Muscle of leg (tissue), 11 donors: Measurements from ENCODE around the gene CYP2J2. TPM values are rescaled to one million over a fixed set of nuclear protein-coding genes. Genes with fewer than 3 reads are reported as not detected.
A peak's percentile ranks its signal among the peaks of the same experiment; 100 is the strongest.
"Not testable (repeated sequence)": the region's sequence is repeated elsewhere in the genome, so short reads cannot be mapped to it uniquely, and the experiment has no call there.

ENCODE experiments used
- DNase-seq: peaks from one replicate; pipeline ENCODE4 v3.0.0; 2013
- H3K27ac ChIP-seq: one replicate; pipeline ENCODE4 v1.5.1; 2013; ENCODE audit warnings: mild to moderate bottlenecking, low read length, control low read depth
- H3K27me3 ChIP-seq: one replicate; pipeline ENCODE4 v1.6.1; 2013; ENCODE audit warnings: low read length; ENCODE audit not compliant: control insufficient read depth, insufficient read depth
- H3K36me3 ChIP-seq: one replicate; pipeline ENCODE4 v1.6.1; 2013; ENCODE audit warnings: low read length; ENCODE audit not compliant: control insufficient read depth, insufficient read depth
- H3K4me1 ChIP-seq: one replicate; pipeline ENCODE4 v1.6.1; 2013; ENCODE audit warnings: low read length; ENCODE audit not compliant: control insufficient read depth, insufficient read depth
- H3K4me3 ChIP-seq: one replicate; pipeline ENCODE4 v1.5.1; 2013; ENCODE audit warnings: low read length, control low read depth
- H3K9me3 ChIP-seq: replicated peaks from 2 replicates; pipeline ENCODE4 v1.6.1; 2013; ENCODE audit warnings: low read depth, low read length; ENCODE audit not compliant: control insufficient read depth
- WGBS: methylation state at CpG from one replicate; pipeline ENCODE4 v1.1.5; 2013; ENCODE audit warnings: missing lambda C conversion rate; ENCODE audit not compliant: insufficient coverage; 5-methylcytosine and 5-hydroxymethylcytosine counted together
- polyA plus RNA-seq, 8 donors: library from polyadenylated mRNA; unstranded; fragments of 120-200 nt; gene quantifications; one replicate each; pipeline versions ENCODE4 v1.2.1 to v1.2.3, GENCODE V29; 2013; ENCODE audit warnings: inconsistent platforms in 1 of 8, low replicate concordance in 1 of 8; ENCODE audit not compliant: insufficient read length in 8 of 8, insufficient read depth in 1 of 8
- total RNA-seq: library from RNA; stranded (reverse); fragments of 120-200 nt; gene quantifications from one replicate; pipeline ENCODE4 v1.2.4, GENCODE V29; 2013

The CYP2J2 gene
- total and polyA plus RNA-seq, 9 donors, result 32.1 to 74.1 (median 52.6) TPM

DNA sequence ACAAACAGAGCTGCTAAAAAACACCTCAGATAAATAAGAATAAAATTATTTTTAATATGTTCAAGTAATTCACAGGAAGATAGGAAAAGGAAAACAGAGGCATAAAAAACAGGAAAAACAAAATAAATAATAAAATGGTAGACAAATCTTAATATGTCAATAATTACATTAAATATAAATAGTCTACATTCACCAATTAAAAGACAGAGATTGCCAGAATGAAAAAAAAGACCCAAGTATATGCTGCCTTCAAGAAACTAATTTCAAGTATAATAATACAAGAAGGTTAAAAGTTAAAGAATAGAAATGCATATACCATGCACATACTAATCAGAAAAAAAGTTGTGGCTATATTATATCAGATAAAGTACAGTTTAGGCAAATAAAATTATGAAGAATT is 1.9 kb downstream of the CYP2J2 start:
- Histone ChIP-seq H3K9me3 (no peaks in the 10 kb centered on the region), H3K4me1 (peaks cover 10% of the 10 kb centered on the region), H3K27ac (no peak overlapping the region), H3K27me3 (peaks cover 10% of the 10 kb centered on the region), H3K4me3 (no peak overlapping the region), H3K36me3 (no peaks in the 10 kb centered on the region)
- no peak for DNase-seq

DNA sequence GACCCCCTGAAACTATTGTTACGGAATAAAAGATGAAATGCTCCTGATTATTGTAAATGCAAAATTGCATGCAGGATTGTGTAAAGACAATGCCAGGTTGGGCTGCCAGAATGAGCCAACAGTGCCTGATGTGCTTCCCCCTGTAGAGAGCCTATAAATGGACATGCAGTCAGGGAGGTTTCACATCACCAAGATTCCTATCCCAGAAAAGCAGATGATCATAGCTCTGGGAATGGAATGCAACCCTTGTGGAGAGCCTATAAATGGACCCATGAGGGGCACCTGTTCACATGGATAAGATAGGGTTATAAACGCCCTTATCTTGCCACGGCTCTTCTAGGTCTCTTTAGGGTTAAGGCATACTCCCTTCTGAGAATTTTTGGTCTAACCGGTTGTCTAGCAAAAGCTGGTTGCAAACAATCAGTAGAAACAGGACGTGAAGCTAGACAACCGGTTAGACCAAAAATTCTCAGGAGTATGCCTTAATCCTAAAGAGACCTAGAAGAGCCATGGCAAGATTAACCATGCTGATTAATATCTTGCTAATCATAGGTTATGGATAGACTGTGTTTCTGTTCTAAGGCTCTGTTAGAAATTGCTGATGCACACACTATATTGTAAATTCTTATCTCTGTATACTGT is 5.2 kb downstream of the CYP2J2 start:
- H3K27ac ChIP-seq, result peak overlapping the region; percentile 89
- not testable (repeated sequence) for H3K9me3 ChIP-seq, H3K27me3 ChIP-seq, H3K4me3 ChIP-seq, H3K36me3 ChIP-seq, H3K4me1 ChIP-seq
- DNase-seq, result peak; percentile 58
- 81% methylated on average over 6 of the region's 6 CpGs for WGBS

DNA sequence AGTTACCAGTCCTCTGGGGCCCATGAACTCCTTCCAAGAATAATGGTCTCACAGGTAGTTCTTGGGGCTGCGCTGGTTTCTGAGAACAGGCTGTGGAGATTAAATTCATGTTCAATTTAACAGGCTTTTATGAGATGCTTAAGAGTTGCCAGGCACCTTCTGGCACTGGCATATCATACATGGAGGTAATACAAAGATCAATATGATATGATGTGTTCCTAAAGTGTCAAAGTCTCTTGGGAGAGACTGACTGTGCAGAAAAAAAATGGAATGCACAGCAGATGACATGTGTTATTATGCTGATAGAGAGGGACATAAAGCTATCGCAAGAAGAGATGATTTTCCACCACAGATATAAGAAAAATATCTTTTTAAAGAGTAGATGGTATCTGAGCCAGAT is 6.8 kb downstream of the CYP2J2 start:
- Histone ChIP-seq H3K9me3 (no peaks in the 10 kb centered on the region), H3K27me3 (no peaks in the 10 kb centered on the region), H3K4me1 (peaks cover 8% of the 10 kb centered on the region), H3K36me3 (no peaks in the 10 kb centered on the region), H3K27ac (peak overlapping the region; percentile 38), H3K4me3 (no peak overlapping the region)
- no CpG with 5 or more reads among the region's 2 CpGs for WGBS
- no peak for DNase-seq

DNA sequence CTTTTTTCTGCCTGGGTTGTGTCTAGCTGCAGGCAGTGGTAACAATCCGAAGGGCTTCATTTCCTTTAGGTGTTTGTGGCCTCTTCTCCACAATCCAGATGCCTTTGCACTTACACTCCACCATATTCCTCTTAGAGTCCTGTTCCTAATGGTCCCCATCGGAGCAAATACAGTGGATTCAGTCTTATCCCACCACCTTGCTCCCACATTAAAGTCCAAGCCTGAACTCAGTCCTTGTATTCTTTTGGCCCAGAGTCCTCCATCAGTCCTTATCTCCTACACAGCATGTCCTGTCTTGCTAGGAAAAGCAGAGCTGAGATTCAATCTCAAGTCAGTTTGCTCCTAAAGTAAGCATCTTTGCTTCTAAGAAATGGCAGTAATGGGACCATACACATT is 8.8 kb downstream of the CYP2J2 start:
- 75% methylated on average over 2 of the region's 2 CpGs for WGBS
- no peak overlapping the region for H3K27ac ChIP-seq

DNA sequence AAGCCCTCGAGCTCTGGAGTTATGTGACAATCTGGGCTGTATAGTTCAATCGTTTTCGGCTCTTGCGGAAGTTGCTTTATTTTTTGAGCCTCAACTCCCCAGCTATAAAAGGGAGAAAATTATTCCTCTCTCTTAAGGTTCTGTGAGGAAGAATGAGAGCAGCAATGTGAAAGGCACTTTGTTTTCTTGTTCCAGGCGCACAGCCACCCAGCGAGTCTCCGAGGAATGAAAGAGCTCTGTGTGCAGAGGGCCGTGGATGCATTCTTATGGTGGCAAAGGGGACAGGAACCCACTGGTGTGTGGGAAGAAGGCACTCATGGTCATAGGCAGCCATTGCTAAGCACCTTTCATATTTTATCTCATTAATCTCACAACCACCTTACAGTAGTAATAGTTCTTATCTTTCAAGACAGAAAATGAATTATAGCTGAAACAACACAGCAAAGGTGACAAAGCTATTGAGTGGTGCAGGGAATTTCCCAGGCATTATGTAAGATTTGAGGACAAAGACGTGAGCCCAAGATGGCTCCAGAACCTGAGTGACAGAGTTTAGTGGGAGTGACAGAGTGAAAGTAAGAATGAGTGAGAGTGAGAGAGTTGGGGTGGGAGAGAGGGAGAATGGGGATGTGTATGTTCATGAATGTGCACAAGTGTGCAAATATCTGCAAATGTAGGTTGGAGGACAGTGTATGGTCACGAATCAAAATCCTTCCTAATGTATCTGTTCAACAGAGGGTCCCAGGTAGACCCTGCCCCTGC is 9.4 kb downstream of the CYP2J2 start:
- H3K27me3 ChIP-seq, result no peaks in the 10 kb centered on the region
- no peak overlapping the region for H3K27ac ChIP-seq
- H3K36me3 ChIP-seq, result no peaks in the 10 kb centered on the region
- 87% methylated on average over 2 of the region's 10 CpGs for WGBS
- H3K4me3 ChIP-seq, result no peak overlapping the region
- no peaks in the 10 kb centered on the region for H3K9me3 ChIP-seq
- peaks cover 5% of the 10 kb centered on the region for H3K4me1 ChIP-seq
- no peak for DNase-seq

More for the DNA sequence above, 8.8 kb downstream of the CYP2J2 start:
- no peaks in the 10 kb centered on the region for H3K27me3 ChIP-seq
- H3K36me3 ChIP-seq, result no peaks in the 10 kb centered on the region
- H3K9me3 ChIP-seq, result no peaks in the 10 kb centered on the region
- DNase-seq, result no peak
- no peak overlapping the region for H3K4me3 ChIP-seq
- H3K4me1 ChIP-seq, result peaks cover 6% of the 10 kb centered on the region

DNA sequence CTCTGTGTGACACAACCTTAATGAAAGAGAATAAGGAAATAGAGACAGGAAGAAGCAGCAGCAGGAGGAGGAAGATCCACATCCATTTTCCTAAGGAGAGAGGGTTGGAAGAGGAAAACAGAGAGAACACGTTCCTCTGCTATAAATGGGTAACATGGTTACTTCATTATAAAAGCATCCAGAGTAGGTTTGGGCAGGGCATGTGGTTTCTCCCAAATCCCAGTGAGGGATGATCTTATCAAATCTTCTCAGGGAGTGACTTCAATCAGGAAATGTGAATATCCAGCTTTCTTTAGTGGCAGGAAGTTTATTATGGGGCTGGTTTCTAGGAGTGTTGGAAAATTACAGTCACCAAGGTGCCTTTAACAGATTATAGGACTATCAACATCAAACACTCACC is 11.1 kb downstream of the CYP2J2 start:
- Histone ChIP-seq H3K27me3 (no peaks in the 10 kb centered on the region), H3K4me1 (peaks cover 3% of the 10 kb centered on the region), H3K27ac (no peak overlapping the region), H3K4me3 (no peak overlapping the region), H3K9me3 (no peaks in the 10 kb centered on the region), H3K36me3 (peaks cover 7% of the 10 kb centered on the region)
- no peak for DNase-seq
- WGBS, result no CpG with 5 or more reads among the region's 1 CpG

DNA sequence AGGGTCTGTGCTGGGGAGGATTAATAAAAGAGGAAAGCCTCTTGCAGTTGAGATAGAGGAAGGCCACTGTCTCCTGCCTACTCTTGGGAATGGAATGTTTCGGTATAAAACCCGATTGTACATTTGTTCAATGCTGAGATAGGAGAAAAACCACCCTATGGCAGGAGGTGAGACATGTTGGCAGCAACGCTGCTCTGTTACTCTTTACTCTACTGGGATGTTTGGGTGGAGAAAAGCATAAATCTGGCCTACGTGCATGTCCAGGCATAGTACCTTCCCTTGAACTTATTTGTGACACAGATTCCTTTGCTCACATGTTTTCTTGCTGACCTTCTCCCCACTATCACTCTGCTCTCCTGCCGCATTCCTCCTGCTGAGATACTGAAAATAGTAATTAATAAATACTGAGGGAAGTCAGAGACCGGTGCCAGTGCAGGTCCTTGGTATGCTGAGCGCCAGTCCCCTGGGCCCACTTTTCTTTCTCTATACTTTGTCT is 11.7 kb downstream of the CYP2J2 start:
- not testable (repeated sequence) for H3K27ac ChIP-seq, H3K4me3 ChIP-seq, H3K4me1 ChIP-seq

DNA sequence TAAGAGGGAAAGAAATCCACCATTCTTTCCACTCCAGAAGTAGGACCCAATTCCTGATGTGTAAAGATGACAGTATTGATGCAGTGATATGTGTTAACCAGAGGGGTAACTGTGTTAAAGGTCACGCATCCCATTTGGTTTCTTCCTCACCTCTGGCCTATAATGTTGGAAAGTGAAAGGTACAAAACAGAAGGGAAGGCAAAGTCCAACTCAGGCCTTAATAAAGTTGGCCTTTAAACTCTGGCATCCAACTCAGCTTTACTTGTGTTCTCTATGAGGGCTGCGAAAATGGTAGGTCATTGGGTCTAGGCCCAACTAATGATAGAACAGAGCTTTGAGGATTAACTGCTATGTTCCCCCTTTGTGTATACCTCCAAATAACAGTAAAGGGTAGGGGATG is 17.9 kb downstream of the CYP2J2 start:
- Histone ChIP-seq H3K9me3 (no peaks in the 10 kb centered on the region), H3K27me3 (no peaks in the 10 kb centered on the region), H3K4me1 (no peaks in the 10 kb centered on the region), H3K4me3 (no peak overlapping the region), H3K36me3 (peaks cover 15% of the 10 kb centered on the region), H3K27ac (no peak overlapping the region)
- no peak for DNase-seq
- no CpG with 5 or more reads among the region's 2 CpGs for WGBS

More for the DNA sequence above, 11.7 kb downstream of the CYP2J2 start:
- not testable (repeated sequence) for DNase-seq, H3K9me3 ChIP-seq, H3K36me3 ChIP-seq, H3K27me3 ChIP-seq
- no CpG with 5 or more reads among the region's 7 CpGs for WGBS

DNA sequence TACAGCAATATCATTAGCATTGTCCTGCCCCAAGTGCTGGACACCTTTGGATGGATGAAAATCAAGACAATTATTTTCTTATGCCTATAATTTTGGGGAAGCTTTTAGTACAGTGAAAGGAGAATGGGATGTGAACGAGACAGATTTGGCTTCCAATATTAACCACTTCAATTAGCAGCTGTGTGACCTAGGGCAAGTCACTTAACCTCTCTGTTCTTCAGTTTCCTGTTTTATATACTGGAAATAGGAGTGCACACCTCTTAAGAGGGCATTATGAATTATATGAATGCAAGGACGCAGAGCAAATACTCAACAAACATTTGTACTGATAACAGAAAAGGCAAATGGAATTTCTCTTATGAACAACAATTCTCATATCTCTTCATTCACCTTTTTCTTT is 18.5 kb downstream of the CYP2J2 start:
- no peak for DNase-seq
- Histone ChIP-seq H3K36me3 (peaks cover 15% of the 10 kb centered on the region), H3K4me3 (no peak overlapping the region), H3K27ac (no peak overlapping the region), H3K4me1 (no peaks in the 10 kb centered on the region), H3K27me3 (no peaks in the 10 kb centered on the region), H3K9me3 (no peaks in the 10 kb centered on the region)
- WGBS, result no CpG with 5 or more reads among the region's 2 CpGs

DNA sequence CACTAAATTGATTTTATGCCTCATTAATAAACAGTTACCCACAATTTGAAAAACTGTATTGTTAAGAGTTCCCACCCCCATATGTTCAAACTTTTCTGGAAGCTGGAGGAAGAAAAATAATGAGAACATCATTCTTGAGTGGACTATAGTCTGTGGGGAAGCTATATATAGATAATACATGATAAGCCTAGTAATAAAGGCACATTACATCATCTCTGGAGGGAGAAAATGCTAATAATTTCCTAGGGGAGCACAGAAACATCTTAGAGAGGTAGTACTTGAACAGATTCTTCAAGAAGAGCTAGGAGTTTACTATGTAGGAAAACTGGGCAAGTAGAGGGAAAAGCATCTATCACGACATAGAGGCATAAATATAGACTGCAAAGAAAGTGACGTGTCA is 19.6 kb downstream of the CYP2J2 start:
- WGBS, result no CpG with 5 or more reads among the region's 2 CpGs
- Histone ChIP-seq H3K36me3 (peaks cover 13% of the 10 kb centered on the region), H3K27me3 (no peaks in the 10 kb centered on the region), H3K27ac (no peak overlapping the region), H3K9me3 (no peaks in the 10 kb centered on the region), H3K4me1 (no peaks in the 10 kb centered on the region), H3K4me3 (no peak overlapping the region)
- DNase-seq, result no peak
